ENCODE data around the gene TVP23B.
"Not testable (repeated sequence)": the region's sequence is repeated elsewhere in the genome, so short reads cannot be mapped to it uniquely, and the experiment has no call there.

The TVP23B gene

DNA sequence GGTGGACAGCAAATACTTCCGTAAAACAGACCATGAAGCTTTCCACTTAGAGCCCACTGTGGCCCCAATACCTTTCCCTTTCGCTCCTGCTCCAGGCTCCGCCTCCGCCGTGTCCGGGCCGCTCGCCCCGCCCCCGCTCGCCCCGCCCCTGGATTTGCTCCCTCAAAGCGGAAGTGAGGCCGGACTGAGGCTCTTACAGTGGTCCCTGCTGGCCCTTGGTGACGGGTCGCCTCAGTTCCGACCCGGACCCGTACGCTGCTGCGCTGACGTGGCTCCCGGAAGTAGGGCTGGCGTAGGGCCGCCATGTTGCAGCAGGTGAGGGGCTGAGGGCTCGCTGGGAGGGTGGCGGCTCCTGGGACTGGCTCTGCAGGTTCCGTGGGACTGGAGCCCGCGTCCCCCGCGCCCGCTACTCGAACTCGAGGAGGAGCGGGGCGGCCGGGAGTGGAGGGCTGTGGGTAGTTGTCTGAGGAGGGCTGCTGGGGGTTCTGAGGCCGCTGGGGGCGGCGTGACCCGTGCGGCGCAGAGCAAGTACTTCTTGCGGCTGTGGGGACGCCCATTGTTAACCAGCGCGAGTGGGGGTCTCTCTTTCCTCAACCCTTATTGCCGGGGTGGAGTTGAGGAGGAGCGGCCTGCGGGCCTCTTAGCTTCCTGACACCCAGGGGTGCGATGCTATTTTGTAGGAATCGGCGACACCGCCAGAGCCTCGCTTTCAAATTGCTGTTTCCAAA is at the start of gene TVP23B:
TVP23B (plus strand) TSS at position 193 of the 728 bp plus-strand sequence; CDS start at position 304, 111 bp downstream.
- not testable (repeated sequence) for H3K4me3 ChIP-seq (ENCODE audit: low read length)
- H3K9ac ChIP-seq (ENCODE audit: low read length): peak within 1 kb of the TSS; percentile 75

DNA sequence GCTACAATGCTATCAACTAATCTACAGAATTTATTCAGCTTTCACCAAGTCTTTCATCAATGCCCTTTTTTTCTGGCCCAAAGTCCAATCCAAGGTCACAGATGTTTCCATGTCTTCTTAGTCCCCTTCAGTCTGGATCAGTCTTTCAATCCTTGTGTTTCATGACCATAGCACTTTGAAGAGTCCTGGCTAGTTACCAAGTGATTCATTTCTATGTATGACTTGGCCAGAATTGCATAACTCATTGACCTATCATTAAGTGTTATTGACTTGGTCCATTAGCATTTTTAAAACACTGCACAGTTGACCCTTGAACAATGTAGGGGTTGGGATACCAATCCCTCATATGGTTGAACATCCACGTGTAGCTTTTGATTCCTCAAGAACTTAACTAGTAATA is 48.5 kb upstream of the TVP23B start:
- H3K27me3 ChIP-seq (ENCODE audit: control insufficient read depth, insufficient read depth, low read length); H3K36me3 ChIP-seq (ENCODE audit: control insufficient read depth, insufficient read depth, low read length); H3K4me1 ChIP-seq (ENCODE audit: control insufficient read depth, insufficient read depth, low read length); H3K9me3 ChIP-seq (ENCODE audit: control insufficient read depth, low read length); H3K4me3 ChIP-seq (ENCODE audit: low read length); H3K9ac ChIP-seq (ENCODE audit: low read length): not testable (repeated sequence)

More for the DNA sequence above, at the start of gene TVP23B:
- not testable (repeated sequence) for H3K9me3 ChIP-seq (ENCODE audit: control insufficient read depth, low read length); H3K27me3 ChIP-seq (ENCODE audit: control insufficient read depth, insufficient read depth, low read length); H3K4me1 ChIP-seq (ENCODE audit: control insufficient read depth, insufficient read depth, low read length); H3K36me3 ChIP-seq (ENCODE audit: control insufficient read depth, insufficient read depth, low read length)

DNA sequence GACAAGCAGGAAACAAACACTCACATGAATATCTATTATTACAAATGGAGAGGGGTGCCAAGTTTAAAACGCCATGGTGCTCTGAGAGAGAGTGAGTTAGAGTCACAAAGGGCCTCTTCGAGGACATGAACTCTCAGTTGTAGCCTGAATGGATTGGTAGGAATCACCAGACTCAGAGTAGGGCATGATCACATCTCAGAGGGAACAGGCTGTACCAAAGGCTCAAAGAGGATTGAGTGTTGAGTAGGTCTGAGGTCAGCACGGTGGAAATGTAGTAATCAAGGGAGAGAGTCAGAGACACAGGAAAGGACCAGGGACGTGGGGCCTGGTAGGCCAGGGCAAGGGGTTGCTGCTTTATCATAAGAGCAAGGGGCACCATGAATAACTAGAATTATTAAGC is 47.6 kb upstream of the TVP23B start:
- not testable (repeated sequence) for H3K4me3 ChIP-seq (ENCODE audit: low read length); H3K4me1 ChIP-seq (ENCODE audit: control insufficient read depth, insufficient read depth, low read length); H3K9ac ChIP-seq (ENCODE audit: low read length); H3K27me3 ChIP-seq (ENCODE audit: control insufficient read depth, insufficient read depth, low read length); H3K36me3 ChIP-seq (ENCODE audit: control insufficient read depth, insufficient read depth, low read length); H3K9me3 ChIP-seq (ENCODE audit: control insufficient read depth, low read length)

GRCh38 chr17:18739616-18740391 is 41.2 kb upstream of the TVP23B start:
- not testable (repeated sequence) for H3K4me3 ChIP-seq (ENCODE audit: low read length); H3K9ac ChIP-seq (ENCODE audit: low read length); H3K4me1 ChIP-seq (ENCODE audit: control insufficient read depth, insufficient read depth, low read length); H3K36me3 ChIP-seq (ENCODE audit: control insufficient read depth, insufficient read depth, low read length); H3K9me3 ChIP-seq (ENCODE audit: control insufficient read depth, low read length); H3K27me3 ChIP-seq (ENCODE audit: control insufficient read depth, insufficient read depth, low read length)

GRCh38 chr17:18741228-18741627 is 39.8 kb upstream of the TVP23B start:
- H3K9ac ChIP-seq (ENCODE audit: low read length); H3K4me3 ChIP-seq (ENCODE audit: low read length); H3K36me3 ChIP-seq (ENCODE audit: control insufficient read depth, insufficient read depth, low read length); H3K4me1 ChIP-seq (ENCODE audit: control insufficient read depth, insufficient read depth, low read length); H3K27me3 ChIP-seq (ENCODE audit: control insufficient read depth, insufficient read depth, low read length); H3K9me3 ChIP-seq (ENCODE audit: control insufficient read depth, low read length): not testable (repeated sequence)

DNA sequence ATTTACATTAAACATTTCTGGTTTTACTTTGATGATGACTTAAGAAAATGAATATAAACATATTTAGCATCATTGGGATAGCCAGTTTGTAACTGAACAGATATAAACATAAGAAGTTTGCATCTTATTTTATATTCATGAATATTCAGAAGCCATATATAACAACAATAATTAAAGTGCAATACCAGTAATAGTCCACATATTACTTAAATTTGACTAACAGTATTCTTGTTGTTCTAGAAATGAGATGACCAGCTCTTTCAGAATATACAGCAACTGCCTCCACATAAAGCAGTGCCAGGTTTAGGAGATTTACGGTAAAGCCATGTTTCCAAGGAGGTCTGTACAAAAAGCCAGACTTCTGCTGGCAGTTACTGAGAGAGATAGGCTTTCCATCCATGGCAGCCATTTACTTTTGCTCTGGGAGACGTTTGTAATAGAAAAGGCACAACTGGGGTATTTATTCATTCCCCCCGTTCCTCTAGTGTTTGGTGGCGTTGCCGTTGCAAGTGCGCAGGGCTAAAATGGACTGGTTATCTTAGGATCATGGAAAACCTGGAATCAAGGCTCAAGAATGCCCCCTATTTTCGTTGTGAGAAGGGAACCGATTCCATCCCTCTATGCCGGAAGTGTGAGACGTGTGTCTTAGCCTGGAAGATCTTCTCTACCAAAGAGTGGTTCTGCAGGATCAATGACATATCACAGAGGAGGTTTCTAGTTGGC is 37.1 kb upstream of the TVP23B start, which contains the start of gene FBXW10:
FBXW10 (plus strand) TSS at position 356 of the 723 bp plus-strand sequence; CDS start at position 547, 191 bp downstream.
- H3K36me3 ChIP-seq (ENCODE audit: control insufficient read depth, insufficient read depth, low read length); H3K27me3 ChIP-seq (ENCODE audit: control insufficient read depth, insufficient read depth, low read length); H3K9me3 ChIP-seq (ENCODE audit: control insufficient read depth, low read length); H3K4me1 ChIP-seq (ENCODE audit: control insufficient read depth, insufficient read depth, low read length); H3K4me3 ChIP-seq (ENCODE audit: low read length); H3K9ac ChIP-seq (ENCODE audit: low read length): not testable (repeated sequence)

DNA sequence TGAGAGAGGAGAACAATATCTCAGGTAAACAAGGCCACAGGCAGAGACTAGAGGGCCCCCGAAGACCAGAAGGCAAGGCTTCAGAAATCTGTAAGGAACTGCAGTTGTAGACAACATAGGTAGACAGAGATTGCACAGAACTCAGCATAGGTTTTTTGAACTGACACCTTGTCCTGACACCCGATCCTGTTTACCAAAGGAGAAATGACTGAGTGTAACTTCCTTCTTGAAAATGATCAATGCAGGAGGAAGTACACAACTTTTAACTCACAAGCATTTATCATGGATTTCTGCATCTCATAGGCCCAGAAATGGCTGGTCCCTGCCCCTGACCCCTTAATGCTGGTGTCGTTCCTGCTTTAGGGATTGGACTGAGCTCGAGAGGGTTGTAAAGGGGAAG is 36.3 kb upstream of the TVP23B start:
- H3K9me3 ChIP-seq (ENCODE audit: control insufficient read depth, low read length); H3K4me3 ChIP-seq (ENCODE audit: low read length); H3K27me3 ChIP-seq (ENCODE audit: control insufficient read depth, insufficient read depth, low read length); H3K36me3 ChIP-seq (ENCODE audit: control insufficient read depth, insufficient read depth, low read length); H3K9ac ChIP-seq (ENCODE audit: low read length); H3K4me1 ChIP-seq (ENCODE audit: control insufficient read depth, insufficient read depth, low read length): not testable (repeated sequence)

DNA sequence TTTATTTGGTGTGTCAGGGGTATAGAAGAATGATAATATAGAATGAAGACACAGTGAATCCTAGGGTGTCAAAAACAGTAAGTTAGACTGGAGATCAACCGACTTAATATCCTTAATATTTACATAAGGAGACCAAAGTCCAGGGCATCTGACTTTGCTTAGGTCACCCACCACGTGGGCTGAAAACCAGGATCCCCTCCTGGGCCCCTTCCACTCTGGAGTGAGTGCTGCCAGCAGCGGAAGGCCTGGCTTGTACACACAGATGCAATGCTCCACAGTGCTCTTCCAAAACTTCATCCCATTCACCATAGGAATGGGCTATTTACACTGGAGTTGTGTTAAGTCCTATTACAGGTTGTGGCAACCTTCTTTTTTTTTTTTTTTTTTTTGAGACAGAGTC is 34.4 kb upstream of the TVP23B start:
- H3K27me3 ChIP-seq (ENCODE audit: control insufficient read depth, insufficient read depth, low read length); H3K4me3 ChIP-seq (ENCODE audit: low read length); H3K9me3 ChIP-seq (ENCODE audit: control insufficient read depth, low read length); H3K36me3 ChIP-seq (ENCODE audit: control insufficient read depth, insufficient read depth, low read length); H3K4me1 ChIP-seq (ENCODE audit: control insufficient read depth, insufficient read depth, low read length); H3K9ac ChIP-seq (ENCODE audit: low read length): not testable (repeated sequence)

GRCh38 chr17:18747501-18747900 is 33.5 kb upstream of the TVP23B start:
- H3K4me3 ChIP-seq (ENCODE audit: low read length); H3K4me1 ChIP-seq (ENCODE audit: control insufficient read depth, insufficient read depth, low read length); H3K36me3 ChIP-seq (ENCODE audit: control insufficient read depth, insufficient read depth, low read length); H3K9me3 ChIP-seq (ENCODE audit: control insufficient read depth, low read length); H3K27me3 ChIP-seq (ENCODE audit: control insufficient read depth, insufficient read depth, low read length); H3K9ac ChIP-seq (ENCODE audit: low read length): not testable (repeated sequence)

DNA sequence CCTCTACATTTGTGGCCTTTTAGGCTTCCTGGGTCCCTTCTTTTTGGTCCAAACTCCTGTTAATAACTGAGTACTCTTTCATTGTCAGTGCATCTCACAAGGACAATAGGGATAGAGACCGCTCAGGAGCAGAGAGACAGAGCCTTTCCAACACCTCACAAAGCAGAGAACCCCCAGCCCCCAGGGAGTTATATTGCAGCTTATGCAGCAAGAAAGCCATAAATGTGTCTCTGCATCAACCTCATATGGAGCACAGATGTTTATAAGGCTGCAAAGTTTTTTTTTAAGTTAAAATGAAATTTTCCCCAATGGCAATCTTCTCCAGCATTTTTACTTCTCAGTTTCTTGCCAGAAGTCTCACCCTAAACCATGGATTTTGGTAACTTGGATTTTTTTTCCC is 30.7 kb upstream of the TVP23B start:
- not testable (repeated sequence) for H3K36me3 ChIP-seq (ENCODE audit: control insufficient read depth, insufficient read depth, low read length); H3K9ac ChIP-seq (ENCODE audit: low read length); H3K4me1 ChIP-seq (ENCODE audit: control insufficient read depth, insufficient read depth, low read length); H3K4me3 ChIP-seq (ENCODE audit: low read length); H3K9me3 ChIP-seq (ENCODE audit: control insufficient read depth, low read length); H3K27me3 ChIP-seq (ENCODE audit: control insufficient read depth, insufficient read depth, low read length)

- H3K27me3 ChIP-seq (ENCODE audit: control insufficient read depth, insufficient read depth, low read length): not testable (repeated sequence)
These were observed 27.1 kb upstream of the TVP23B start for GRCh38 chr17:18753829-18754409.

DNA sequence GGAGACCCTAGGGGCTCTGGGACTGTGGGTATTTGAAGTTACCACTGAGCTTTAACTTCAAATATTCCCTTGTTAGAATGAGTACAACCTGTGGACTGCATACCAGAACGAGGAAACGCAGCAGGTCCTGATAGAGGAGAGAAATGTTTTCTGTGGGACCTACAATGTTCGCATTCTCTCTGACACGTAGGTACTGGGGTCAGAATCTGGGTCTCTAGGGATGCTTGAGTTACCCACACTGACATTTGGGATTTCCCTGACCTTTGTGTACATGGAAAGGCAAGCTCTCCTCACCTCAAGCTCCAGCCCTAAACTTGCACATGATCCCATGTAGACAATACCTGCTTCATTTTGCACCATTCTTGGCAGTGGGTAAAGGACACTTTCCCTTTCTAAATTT is 25.0 kb upstream of the TVP23B start:
- not testable (repeated sequence) for H3K27me3 ChIP-seq (ENCODE audit: control insufficient read depth, insufficient read depth, low read length); H3K4me1 ChIP-seq (ENCODE audit: control insufficient read depth, insufficient read depth, low read length); H3K9me3 ChIP-seq (ENCODE audit: control insufficient read depth, low read length); H3K36me3 ChIP-seq (ENCODE audit: control insufficient read depth, insufficient read depth, low read length); H3K4me3 ChIP-seq (ENCODE audit: low read length); H3K9ac ChIP-seq (ENCODE audit: low read length)

More at GRCh38 chr17:18753829-18754409, 27.1 kb upstream of the TVP23B start:
- not testable (repeated sequence) for H3K4me3 ChIP-seq (ENCODE audit: low read length); H3K9ac ChIP-seq (ENCODE audit: low read length); H3K36me3 ChIP-seq (ENCODE audit: control insufficient read depth, insufficient read depth, low read length); H3K9me3 ChIP-seq (ENCODE audit: control insufficient read depth, low read length); H3K4me1 ChIP-seq (ENCODE audit: control insufficient read depth, insufficient read depth, low read length)

All from mucosa of stomach (tissue), 1 donor.